NOMO-1 (cell line): ENCODE data around the gene REV1.

Source experiments
- DNase-seq, 2 experiments: peaks; one replicate each; lab custom pipeline; 2025; ENCODE audit not compliant: unreplicated experiment in 2 of 2; lab: John Stamatoyannopoulos, UW

The REV1 gene

DNA sequence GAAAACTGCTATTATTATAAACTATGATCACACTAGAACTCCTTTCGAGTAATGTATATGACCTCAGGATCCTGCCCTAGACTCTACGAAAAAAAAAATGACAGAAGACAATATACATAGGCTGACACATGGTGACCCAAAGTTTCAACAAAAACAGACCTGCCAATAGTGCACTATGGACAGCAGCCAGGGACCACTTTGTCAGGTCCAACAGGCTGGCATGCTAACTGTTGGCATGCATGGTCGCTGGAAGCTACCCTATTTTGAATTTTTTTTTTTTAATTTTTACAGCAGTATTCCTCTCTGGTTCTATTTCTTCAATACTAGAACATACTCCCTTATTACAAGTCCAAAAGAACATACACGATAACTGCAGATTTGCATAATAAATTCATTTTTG is 38.1 kb downstream of the REV1 start:
- no peak for DNase-seq

GRCh38 chr2:99451280-99451679 is 38.5 kb downstream of the REV1 start:
- no peak for DNase-seq

- DNase-seq = no peak
Measured at GRCh38 chr2:99450199-99450598, 39.6 kb downstream of the REV1 start.

GRCh38 chr2:99448556-99448955 is 41.3 kb downstream of the REV1 start:
- DNase-seq = no peak

DNA sequence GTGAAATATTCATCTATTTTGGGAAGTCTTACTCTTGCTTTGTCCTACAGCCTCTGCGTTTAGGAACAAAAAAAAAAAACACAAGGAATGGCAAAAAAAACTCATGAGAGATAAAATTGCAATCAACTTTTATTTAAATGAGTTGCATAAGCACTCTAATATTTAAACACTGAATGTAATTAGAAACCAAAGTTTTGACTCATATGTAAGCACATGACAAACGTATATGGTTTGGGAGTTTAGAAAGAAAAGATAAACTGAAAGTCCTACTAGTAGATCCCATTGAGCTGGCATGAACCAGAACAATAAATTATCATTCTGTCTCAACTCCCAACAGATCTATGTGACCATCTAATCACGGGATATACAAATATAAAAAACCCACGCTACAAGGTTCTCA is 44.8 kb downstream of the REV1 start:
- no peak for DNase-seq

GRCh38 chr2:99444222-99444621 is 45.6 kb downstream of the REV1 start:
- no peak for DNase-seq

DNA sequence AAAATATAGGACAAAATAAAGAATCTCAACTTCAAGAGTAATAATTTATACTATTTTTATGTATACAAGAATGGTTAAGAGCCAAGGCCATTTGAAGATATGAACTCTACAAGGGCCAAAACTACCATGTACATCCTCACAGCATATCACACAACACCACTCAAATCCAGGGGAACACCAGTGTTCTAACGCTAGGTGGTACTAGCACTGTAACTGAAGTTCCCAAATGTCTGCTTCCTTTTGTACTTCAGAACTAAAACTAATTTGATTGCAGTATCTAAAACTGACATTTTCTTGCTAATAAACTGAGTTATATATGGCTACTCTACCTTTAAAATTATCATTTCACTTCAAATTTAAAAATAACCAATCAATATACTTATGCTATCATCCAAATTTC is 47.0 kb downstream of the REV1 start:
- no peak for DNase-seq

- no peak for DNase-seq
Measured at GRCh38 chr2:99439971-99440505, 49.8 kb downstream of the REV1 start.

DNA sequence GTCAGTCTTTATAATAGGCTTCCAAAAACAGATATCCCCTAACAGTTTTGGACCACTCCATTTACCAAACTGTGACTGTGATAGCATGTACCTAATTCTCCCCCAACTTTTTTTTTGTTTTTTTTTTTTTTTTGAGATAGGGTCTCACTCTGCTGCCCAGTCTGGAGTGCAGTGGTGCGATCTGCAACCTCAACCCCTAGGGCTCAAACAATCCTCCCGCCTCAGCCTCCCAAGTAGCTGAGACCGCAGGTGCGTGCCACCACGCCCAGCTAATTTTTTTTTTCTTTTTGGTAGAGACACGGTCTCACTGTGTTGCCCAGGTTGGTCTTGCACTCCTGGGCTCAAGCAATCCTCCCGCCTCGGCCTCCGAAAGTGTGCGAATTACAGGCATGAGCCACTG is 52.9 kb downstream of the REV1 start:
- no peak for DNase-seq

- no peak for DNase-seq
Measured at GRCh38 chr2:99433340-99433739, 56.5 kb downstream of the REV1 start.

- no peak for DNase-seq
Measured at GRCh38 chr2:99431587-99432275, 58.1 kb downstream of the REV1 start.

DNA sequence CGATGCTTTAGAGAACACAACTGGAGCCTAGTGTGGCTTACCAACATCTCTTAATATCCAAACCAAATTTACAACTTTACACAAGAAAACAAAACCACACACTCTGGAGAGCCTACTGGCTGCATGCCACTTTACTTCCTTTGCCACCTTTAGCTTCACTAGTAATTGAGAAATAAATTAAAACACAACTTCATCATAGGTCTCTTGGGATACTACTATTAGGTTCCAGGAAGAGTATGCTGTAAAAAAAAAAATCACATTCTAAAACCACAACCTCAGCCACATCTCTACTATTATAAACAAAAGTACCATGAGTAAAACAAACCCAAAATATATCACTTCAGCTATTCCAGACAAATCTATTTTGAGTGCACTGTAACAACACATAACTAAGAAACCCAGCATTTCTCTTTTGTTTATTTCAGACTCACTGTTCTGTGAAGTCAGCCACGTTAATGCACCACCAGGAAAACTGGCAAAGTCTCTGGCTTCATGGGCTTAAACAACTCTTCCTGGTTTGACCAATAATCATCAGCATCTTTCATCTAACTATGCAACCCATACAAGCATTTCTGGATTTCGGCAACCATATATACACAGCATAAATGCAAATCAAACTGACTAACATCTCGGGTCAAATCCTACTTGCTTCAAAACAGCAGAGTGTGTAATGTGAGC is 59.1 kb downstream of the REV1 start:
- no peak for DNase-seq

- DNase-seq = no peak
Measured at GRCh38 chr2:99425022-99425421, 64.8 kb downstream of the REV1 start.

DNA sequence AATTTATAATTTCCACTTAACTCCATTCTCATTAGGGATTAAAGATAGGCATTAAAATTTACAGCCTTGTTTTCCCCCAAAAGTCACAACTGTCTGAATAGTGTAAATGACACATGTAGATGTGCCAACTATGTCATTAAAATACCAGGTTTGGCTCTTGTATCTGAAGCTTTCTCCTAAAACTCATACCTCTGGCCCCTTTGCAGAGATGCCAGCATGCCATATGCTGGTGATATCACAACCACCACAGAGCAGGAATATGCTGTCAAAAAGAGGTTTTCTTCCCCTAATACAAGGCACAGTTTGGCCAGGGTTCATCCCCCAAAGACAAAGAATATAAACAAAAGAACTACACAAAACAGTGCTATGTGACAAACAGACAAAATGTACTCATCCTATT is 65.4 kb downstream of the REV1 start:
- DNase-seq = no peak

DNA sequence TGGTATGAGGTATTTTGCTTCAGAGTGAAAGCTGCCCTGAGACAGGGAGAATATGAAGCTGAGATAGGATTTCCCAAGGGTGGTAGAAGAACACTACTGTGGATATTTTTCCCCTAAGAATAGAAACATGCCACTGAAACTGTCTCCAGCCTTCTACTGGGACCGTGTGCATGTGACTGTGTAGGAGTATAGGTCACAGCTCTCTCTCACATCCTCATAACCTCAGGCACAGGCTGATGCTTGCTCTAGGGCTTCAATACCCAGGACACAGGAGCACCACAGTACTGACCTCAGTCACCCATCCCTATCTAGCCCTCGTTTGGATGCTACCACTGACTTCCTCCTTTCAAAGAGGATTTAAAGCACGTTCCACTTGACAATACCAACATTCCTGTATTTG is 67.2 kb downstream of the REV1 start:
- DNase-seq = no peak

DNA sequence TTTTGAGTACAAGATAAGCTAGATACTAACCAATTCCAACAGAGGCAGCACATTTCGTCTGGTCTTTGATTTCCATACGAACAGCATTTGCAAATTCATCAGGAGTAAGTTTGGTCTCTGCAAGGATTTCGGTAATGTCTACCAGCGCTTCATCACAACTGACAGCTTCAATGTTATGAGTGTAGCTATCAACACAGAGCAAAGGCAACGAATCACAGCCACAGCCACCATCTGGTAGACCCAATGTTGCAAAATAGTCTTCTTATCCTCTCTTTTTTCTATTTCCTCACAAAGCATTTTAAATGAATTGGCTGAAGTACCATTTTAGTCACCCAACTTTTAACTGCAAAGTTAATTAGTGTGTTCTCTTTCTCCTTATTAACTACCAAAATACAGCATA is 68.3 kb downstream of the REV1 start:
- no peak for DNase-seq

DNA sequence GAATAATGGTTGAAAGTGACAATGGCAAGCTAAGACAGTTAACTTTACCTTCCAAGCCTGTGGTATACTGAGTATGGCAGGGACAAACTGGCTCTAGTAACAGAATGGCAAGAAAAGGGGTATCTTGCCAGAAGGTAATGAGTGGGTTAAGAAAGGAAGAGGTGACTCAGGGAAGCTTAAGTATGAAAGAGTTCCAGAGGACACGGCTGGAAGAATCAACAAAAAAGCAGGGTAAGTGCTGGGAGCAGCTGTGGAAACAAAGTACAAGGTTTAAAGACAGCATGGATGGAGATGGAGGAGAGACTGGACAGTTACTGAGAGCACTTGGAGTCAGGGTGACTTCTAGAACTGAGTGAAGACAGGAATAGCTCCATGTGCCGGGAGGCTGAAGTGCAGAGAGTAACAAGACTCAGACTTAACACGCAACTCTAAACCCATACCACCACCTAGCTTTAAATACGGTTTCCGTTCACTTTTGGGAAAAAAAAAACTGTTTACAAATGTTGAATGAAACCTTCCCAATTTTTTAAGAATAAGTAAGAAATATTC is 69.0 kb downstream of the REV1 start:
- no peak for DNase-seq

DNA sequence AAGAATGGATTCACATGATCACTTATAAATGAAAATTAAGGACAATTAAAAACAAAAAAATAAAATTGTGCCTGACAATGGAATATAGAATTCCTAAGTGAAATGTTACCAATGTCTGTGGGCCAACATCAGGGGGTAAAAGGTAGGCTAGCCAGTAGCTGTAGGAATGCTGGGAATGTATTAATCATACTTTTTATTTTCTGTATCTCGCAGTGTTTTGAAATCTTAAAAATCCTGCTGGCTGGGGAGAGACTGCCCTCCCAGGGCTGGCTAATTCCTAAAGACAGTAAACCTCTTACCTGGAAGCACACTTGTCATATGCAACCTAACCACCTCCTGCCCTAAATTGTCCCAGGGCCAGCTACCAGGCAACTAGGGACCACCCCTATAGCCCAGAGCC is 69.8 kb downstream of the REV1 start:
- no peak for DNase-seq

DNA sequence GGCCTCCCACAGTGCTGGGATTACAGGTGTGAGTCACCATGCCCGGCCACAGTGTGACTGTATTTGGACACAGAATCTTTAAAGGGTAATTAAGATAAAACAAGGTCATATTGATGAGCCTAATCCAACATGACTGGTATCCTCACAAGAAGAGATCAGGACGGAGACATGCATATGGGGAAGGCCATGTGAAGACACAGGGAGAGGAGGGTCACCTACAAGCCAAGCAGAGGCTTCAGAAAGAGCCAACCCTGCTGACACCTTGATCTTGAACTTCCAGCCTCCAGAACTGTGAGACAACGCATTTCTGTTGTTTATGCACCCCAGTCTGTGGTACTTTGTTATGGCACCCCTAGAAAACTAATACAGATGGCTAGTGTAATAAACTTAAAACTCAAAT is 72.4 kb downstream of the REV1 start:
- DNase-seq = no peak

GRCh38 chr2:99414566-99414965 is 75.3 kb downstream of the REV1 start:
- no peak for DNase-seq

DNA sequence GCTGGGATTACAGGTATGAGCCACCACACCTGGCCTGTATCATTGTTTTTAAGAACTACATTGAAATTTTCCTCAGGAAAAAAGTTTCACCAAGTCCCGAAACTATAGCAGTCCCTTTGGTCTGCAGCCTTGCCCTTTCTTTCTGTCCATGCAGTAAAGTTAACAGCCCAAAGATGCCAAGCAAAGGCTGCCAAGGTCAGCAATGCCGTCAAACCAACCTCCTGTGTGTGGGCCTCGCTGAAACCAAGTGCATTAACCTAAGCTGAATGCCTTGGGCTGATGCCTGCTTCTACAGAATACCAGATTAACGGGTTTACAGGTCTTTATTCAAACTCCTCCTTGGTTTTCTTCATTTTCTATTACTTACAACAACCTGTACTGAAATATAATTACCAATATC is 79.5 kb downstream of the REV1 start:
- no peak for DNase-seq

DNA sequence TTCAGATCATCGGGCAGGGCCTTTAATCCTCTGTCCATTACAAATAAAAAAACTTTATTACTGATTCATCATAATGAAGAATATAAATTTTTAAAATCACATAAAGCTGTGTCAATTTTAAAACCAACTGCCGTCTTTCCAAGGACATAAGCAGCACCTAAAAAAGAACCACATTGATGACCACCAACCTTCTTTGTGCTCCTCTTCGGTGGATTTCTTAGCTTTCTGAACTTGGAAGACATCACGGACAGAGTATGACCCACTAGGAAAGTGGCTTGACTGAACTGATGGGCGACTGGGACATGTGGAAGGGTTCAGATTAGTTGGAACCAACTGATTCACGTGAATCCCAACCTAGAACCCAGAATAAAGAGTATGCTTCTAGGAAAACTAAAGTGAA is 83.7 kb downstream of the REV1 start:
- no peak for DNase-seq
